Measurements from ENCODE around the gene AGBL1. TPM values are rescaled to one million over a fixed set of nuclear protein-coding genes. Genes with fewer than 3 reads are reported as not detected.

The AGBL1 gene
- total RNA-seq, 2 donors from 2014 or later = not detected

- no peaks in the 10 kb centered on the region for H3K9me3 ChIP-seq
- no peak for TF ChIP-seq CTCF (IDR thresholded peaks at IDR 0.05)
- H3K4me3 ChIP-seq = no peak overlapping the region
- ATAC-seq (ENCODE audit: insufficient number of reproducible peaks, low FRiP score, low read depth) (no peak), DNase-seq (ENCODE audit: low spot score) (no peak)
- H3K36me3 ChIP-seq = no peaks in the 10 kb centered on the region
- H3K27ac ChIP-seq = no peak overlapping the region
- H3K4me1 ChIP-seq (ENCODE audit: control insufficient read depth in 1 of 2, low read depth in 2 of 2) = no peaks in the 10 kb centered on the region
- H3K27me3 ChIP-seq (replicated peaks; ENCODE audit: insufficient read depth) = no peaks in the 10 kb centered on the region
Observed at GRCh38 chr15:86080302-86080701, 631 bp downstream of the AGBL1 start.

- TF ChIP-seq CTCF (IDR thresholded peaks at IDR 0.05) = no peak
- no peaks in the 10 kb centered on the region for H3K9me3 ChIP-seq
- H3K36me3 ChIP-seq = no peaks in the 10 kb centered on the region
- no peaks in the 10 kb centered on the region for H3K4me1 ChIP-seq (ENCODE audit: control insufficient read depth in 1 of 2, low read depth in 2 of 2)
- no peak overlapping the region for H3K4me3 ChIP-seq
- H3K27ac ChIP-seq = no peak overlapping the region
- H3K27me3 ChIP-seq (replicated peaks; ENCODE audit: insufficient read depth) = no peaks in the 10 kb centered on the region
- ATAC-seq (ENCODE audit: insufficient number of reproducible peaks, low FRiP score, low read depth) = no peak
- DNase-seq (ENCODE audit: low spot score) = no peak
Observed at GRCh38 chr15:86082619-86083380, 3.1 kb downstream of the AGBL1 start.

- DNase-seq (ENCODE audit: low spot score) = no peak
- no peak overlapping the region for H3K4me3 ChIP-seq
- no peaks in the 10 kb centered on the region for H3K9me3 ChIP-seq
- no peak overlapping the region for H3K27ac ChIP-seq
- no peak for TF ChIP-seq CTCF (IDR thresholded peaks at IDR 0.05)
- no peaks in the 10 kb centered on the region for H3K4me1 ChIP-seq (ENCODE audit: control insufficient read depth in 1 of 2, low read depth in 2 of 2)
- no peaks in the 10 kb centered on the region for H3K27me3 ChIP-seq (replicated peaks; ENCODE audit: insufficient read depth)
- H3K36me3 ChIP-seq = no peaks in the 10 kb centered on the region
- ATAC-seq (ENCODE audit: insufficient number of reproducible peaks, low FRiP score, low read depth) = no peak
Observed at GRCh38 chr15:86087808-86088207, 8.1 kb downstream of the AGBL1 start.

GRCh38 chr15:86089422-86089821 lies 9.8 kb downstream of the AGBL1 start:
- Histone ChIP-seq H3K27me3 (replicated peaks; ENCODE audit: insufficient read depth) (no peaks in the 10 kb centered on the region), H3K9me3 (no peaks in the 10 kb centered on the region), H3K4me1 (ENCODE audit: control insufficient read depth in 1 of 2, low read depth in 2 of 2) (no peaks in the 10 kb centered on the region), H3K4me3 (no peak overlapping the region), H3K36me3 (no peaks in the 10 kb centered on the region), H3K27ac (no peak overlapping the region)
- no peak for TF ChIP-seq CTCF (IDR thresholded peaks at IDR 0.05)
- ATAC-seq (ENCODE audit: insufficient number of reproducible peaks, low FRiP score, low read depth) (no peak), DNase-seq (ENCODE audit: low spot score) (no peak)

- H3K4me1 ChIP-seq (ENCODE audit: control insufficient read depth in 1 of 2, low read depth in 2 of 2) = no peaks in the 10 kb centered on the region
- no peak overlapping the region for H3K27ac ChIP-seq
- no peak overlapping the region for H3K4me3 ChIP-seq
- no peak for TF ChIP-seq CTCF (IDR thresholded peaks at IDR 0.05)
- ATAC-seq (ENCODE audit: insufficient number of reproducible peaks, low FRiP score, low read depth) (no peak), DNase-seq (ENCODE audit: low spot score) (no peak)
- no peaks in the 10 kb centered on the region for H3K9me3 ChIP-seq
- H3K36me3 ChIP-seq = no peaks in the 10 kb centered on the region
- no peaks in the 10 kb centered on the region for H3K27me3 ChIP-seq (replicated peaks; ENCODE audit: insufficient read depth)
Observed at GRCh38 chr15:86101818-86102217, 22.1 kb downstream of the AGBL1 start.

Measured in thoracic aorta (tissue), 2 donors.